Effector memory CD8-positive, alpha-beta T cell (primary cell): ENCODE measurements around the gene RNF41.
"Not testable (repeated sequence)": the region's sequence is repeated elsewhere in the genome, so short reads cannot be mapped to it uniquely, and the experiment has no call there.

Source experiments
- ATAC-seq: fragments of 150-1000 bp; cut with Tn5 transposase; replicated peaks from 2 replicates; pipeline ENCODE4 v1.10.0; 2021; ENCODE audit warnings: mild to moderate bottlenecking, moderate library complexity
- DNase-seq, 3 experiments: peaks; one replicate each; pipeline ENCODE4 v3.0.0; 2021
- H3K27ac Mint-ChIP-seq, 2 donors: one replicate each; pipeline ENCODE4 v1.8.0; 2022; ENCODE audit warnings: mild to moderate bottlenecking in 2 of 2, mixed read lengths in 2 of 2, moderate library complexity in 2 of 2
- H3K27me3 Mint-ChIP-seq, 2 donors: one replicate each; pipeline ENCODE4 v1.8.0; 2022; ENCODE audit warnings: mixed read lengths in 2 of 2
- H3K36me3 Mint-ChIP-seq: one replicate; pipeline ENCODE4 v1.8.0; 2022; ENCODE audit warnings: mild to moderate bottlenecking, moderate library complexity, mixed read lengths; ENCODE audit not compliant: insufficient read depth
- H3K4me1 Mint-ChIP-seq, 2 donors: one replicate each; pipeline ENCODE4 v1.8.0; 2022; ENCODE audit warnings: low read depth in 2 of 2, mixed read lengths in 2 of 2
- H3K4me3 Mint-ChIP-seq, 2 donors: one replicate each; pipeline ENCODE4 v1.8.0; 2022; ENCODE audit warnings: mild to moderate bottlenecking in 2 of 2, mixed read lengths in 2 of 2, moderate library complexity in 2 of 2
- H3K9me3 Mint-ChIP-seq, 2 donors: one replicate each; pipeline ENCODE4 v1.8.0; 2022; ENCODE audit warnings: mixed read lengths in 2 of 2
- total RNA-seq, 9 experiments: gene quantifications; one replicate each; lab custom pipeline; 2026; lab: John Stamatoyannopoulos, UW

The RNF41 gene
- total RNA-seq = 36.3 to 79.7 (median 64.5) reads per million in 9 experiments

DNA sequence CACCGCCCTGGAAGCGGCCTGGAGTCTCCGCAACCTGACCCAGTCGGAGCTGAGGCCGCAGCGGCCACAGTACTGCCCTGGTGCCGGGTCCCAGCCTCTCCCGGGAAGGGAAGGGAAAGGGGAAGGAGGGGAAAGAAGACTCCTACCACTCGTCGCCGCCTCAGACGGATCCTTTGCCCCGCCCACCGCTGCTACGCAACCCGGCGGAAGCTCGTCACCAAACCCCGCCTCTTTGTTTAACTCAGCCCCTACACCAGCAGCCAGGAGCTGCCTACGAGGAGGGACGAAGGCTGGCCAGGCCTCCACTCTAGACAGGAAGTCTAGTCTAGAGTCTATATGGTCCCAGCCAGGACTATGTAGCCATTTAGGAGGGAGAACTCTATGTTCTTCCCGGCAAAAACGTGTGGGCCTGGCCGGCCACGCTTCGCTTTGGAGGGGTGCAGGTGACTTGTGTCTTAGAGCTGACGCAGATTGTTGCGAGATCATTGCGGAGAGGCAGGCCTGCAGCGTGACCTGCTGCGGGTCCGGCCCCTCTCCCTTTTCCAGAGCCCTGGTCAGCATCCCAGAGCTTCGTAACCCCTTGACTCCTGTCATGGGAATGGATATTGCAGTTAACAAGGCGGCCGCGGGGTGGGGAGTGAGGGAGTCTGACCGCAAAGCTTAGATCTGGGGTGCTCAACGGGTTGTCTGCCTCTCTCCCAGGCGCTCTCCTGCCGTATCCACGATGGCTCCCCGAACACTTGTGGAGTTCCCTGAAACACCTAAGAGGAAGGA is at the start of gene RNF41:
TSS of gene RNF41 (minus strand) at position 166 of the 774 bp plus-strand sequence. CDS start 7,875 bp downstream, outside the sequence.
- peak within 1 kb of the TSS; percentile 99 to 100 for H3K4me3 Mint-ChIP-seq
- peaks cover 29% of the 10 kb centered on the region for H3K36me3 Mint-ChIP-seq
- H3K27ac Mint-ChIP-seq = peak within 1 kb of the TSS; percentile 100
- H3K27me3 Mint-ChIP-seq = no peaks in the 10 kb centered on the region
- peaks cover 42 to 50% of the 10 kb centered on the region in 2 donors for H3K4me1 Mint-ChIP-seq
- DNase-seq = peak; percentile 92 to 95 (median 93)
- H3K9me3 Mint-ChIP-seq = no peaks in the 10 kb centered on the region
- ATAC-seq = peak; percentile 83

DNA sequence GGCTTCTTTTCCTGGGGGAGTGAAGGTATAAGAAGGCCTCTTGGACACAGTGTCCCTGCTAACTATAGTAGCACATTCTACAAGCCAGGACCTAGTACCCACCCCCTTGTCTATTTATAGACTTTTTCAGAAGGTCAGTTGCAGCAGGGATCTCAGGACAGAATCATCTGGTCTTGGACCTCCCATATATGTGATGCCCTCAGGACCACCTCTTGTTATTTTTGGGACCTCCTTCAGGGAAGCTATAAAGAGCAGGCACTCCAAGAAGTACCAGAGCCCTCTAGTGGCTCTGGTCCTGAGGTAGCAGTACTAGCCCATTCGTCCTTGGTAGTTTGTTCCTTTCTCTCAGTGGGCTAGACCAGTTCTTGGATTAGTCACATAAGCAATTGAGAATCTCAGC is 49.3 kb upstream of the RNF41 start:
- H3K9me3 Mint-ChIP-seq = no peaks in the 10 kb centered on the region
- peaks cover 75% of the 10 kb centered on the region for H3K36me3 Mint-ChIP-seq
- H3K27ac Mint-ChIP-seq = peak overlapping the region in 1 of 2 donors; percentile 65
- ATAC-seq = no peak
- no peak for DNase-seq
- H3K4me3 Mint-ChIP-seq = no peak overlapping the region
- no peaks in the 10 kb centered on the region for H3K27me3 Mint-ChIP-seq
- peaks cover 15 to 16% of the 10 kb centered on the region in 2 donors for H3K4me1 Mint-ChIP-seq

DNA sequence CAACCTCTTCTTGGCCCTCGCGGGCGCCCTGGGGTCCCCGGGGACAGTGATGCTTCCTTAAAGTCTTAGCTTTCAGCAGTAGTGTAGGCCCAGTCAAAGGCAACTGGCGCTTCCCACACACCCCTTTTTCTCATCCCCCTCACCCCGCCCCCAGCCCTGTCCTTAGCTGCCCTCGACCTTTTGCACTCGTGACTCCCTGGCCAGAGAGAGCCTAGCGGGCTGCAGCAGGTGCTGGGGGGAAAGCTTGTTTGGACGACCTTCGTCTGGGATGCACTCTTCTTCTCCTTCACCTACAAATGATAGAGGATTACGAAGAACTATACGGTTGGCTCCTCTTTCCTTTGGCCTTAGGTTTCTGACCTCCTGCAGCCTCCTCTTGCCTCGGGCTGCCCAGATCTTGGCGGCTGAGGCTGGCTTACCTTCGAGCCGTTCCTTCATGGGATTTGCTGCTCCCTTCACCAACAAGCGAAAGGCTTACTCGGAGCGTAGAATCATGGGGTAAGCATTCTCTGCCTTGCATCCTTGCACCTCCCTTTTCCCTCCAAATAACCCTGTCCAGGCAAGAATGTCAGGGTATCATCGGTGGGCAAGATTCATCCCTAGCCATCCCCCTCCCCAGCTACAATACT is 45.8 kb upstream of the RNF41 start:
- no peak for DNase-seq
- Mint-ChIP-seq H3K9me3 (no peaks in the 10 kb centered on the region), H3K4me1 (peaks cover 15 to 16% of the 10 kb centered on the region in 2 donors), H3K36me3 (peaks cover 40% of the 10 kb centered on the region), H3K4me3 (peak overlapping the region; percentile 86 to 90), H3K27me3 (no peaks in the 10 kb centered on the region), H3K27ac (peak overlapping the region; percentile 93 to 96)
- no peak for ATAC-seq

DNA sequence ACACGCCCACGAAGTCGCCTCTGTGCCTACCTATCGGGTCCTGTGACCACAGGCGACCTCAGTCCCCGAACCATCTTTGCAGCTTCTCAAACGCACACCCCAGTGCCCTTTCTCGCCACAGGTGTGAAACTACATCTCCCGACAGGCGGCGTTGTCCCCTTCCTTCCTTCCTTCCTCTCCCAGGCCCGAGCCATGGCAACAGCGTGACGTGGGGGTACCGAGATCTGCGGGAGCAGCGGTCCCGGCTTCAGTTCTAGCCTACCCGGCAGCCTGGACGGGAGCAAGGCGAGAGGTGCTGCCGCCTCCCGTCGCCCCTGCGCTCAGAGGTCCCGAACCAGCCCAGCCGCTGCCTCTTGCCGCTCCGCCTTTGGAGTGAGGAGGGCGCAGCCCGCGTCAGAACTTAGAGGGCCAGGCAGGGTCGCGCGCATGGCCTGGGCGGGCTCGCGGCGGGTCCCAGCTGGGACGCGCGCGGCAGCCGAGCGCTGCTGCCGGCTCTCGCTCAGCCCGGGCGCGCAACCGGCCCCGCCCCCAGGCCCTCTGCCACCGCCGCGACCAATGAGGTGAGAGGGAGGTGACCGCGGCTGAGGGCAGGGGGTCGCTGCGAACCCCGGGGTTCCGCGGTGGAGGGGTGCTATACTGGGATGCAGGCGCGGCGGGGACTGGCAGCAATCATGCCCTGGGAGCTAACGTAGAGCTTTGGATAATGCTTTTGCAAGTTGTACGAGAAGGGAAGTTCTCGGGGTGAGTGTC is 45.1 kb upstream of the RNF41 start, which contains the start of gene COQ10A:
TSS of gene COQ10A (plus strand) at position 250 of the 750 bp plus-strand sequence. CDS start at position 427, 177 bp downstream.
- Mint-ChIP-seq H3K9me3 (no peaks in the 10 kb centered on the region), H3K27me3 (no peaks in the 10 kb centered on the region), H3K4me3 (peak within 1 kb of the TSS; percentile 86 to 90), H3K4me1 (peaks cover 15 to 16% of the 10 kb centered on the region in 2 donors), H3K27ac (peak within 1 kb of the TSS; percentile 93 to 96), H3K36me3 (peaks cover 33% of the 10 kb centered on the region)
- peak; percentile 86 to 90 (median 89) for DNase-seq
- ATAC-seq = peak; percentile 85

DNA sequence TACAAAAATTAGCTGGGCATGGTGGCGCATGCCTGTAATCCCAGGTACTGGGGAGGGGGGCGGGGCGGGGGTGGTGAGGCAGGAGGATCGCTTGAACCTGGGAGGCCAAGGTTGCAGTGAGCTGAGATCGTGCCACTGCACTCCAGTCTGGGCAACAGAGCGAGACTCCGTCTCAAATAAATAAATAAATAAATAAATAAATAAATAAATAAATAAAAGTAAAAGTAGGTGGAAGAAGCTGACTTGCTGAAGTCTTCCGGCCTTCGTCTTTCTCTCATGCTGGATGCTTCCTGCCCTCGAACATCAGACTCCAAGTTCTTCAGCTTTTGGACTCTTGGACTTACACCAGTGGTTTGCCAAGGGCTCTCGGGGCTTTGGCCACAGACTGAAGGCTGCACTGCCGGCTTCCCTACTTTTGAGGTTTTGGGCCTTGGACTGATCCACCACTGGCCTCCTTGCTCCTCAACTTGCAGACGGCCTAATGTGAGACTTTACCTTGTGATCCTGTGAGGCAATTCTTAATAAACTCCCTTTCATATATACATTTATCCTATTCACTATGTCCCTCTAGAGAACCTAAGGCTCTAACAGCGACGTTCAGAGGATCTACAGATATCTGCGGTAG is 44.5 kb upstream of the RNF41 start:
- peak overlapping the region; percentile 86 to 90 for H3K4me3 Mint-ChIP-seq
- H3K4me1 Mint-ChIP-seq = peaks cover 15 to 16% of the 10 kb centered on the region in 2 donors
- not testable (repeated sequence) for ATAC-seq, DNase-seq, H3K27me3 Mint-ChIP-seq, H3K9me3 Mint-ChIP-seq
- H3K27ac Mint-ChIP-seq = peak overlapping the region; percentile 93 to 96
- peaks cover 30% of the 10 kb centered on the region for H3K36me3 Mint-ChIP-seq

DNA sequence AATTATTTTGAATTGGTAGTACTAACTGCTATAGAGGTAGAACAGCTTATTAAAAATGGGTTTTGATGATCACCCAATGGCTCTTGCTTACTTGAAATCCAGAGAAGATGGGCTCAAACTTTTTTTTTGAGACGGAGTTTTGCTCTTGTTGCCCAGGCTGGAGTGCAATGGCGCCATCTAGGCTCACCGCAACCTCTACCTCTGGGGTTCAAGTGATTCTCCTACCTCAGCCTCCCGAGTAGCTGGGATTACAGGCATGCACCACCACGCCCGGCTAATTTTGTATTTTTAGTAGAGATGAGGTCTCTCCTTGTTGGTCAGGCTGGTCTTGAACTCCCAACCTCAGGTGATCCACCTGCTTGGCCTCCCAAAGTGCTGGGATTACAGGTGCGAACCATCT is 41.2 kb upstream of the RNF41 start:
- H3K4me3 Mint-ChIP-seq, H3K27ac Mint-ChIP-seq, H3K9me3 Mint-ChIP-seq, H3K27me3 Mint-ChIP-seq, DNase-seq, ATAC-seq: not testable (repeated sequence)
- peaks cover 24% of the 10 kb centered on the region for H3K36me3 Mint-ChIP-seq
- peaks cover 20% of the 10 kb centered on the region in 2 donors for H3K4me1 Mint-ChIP-seq

DNA sequence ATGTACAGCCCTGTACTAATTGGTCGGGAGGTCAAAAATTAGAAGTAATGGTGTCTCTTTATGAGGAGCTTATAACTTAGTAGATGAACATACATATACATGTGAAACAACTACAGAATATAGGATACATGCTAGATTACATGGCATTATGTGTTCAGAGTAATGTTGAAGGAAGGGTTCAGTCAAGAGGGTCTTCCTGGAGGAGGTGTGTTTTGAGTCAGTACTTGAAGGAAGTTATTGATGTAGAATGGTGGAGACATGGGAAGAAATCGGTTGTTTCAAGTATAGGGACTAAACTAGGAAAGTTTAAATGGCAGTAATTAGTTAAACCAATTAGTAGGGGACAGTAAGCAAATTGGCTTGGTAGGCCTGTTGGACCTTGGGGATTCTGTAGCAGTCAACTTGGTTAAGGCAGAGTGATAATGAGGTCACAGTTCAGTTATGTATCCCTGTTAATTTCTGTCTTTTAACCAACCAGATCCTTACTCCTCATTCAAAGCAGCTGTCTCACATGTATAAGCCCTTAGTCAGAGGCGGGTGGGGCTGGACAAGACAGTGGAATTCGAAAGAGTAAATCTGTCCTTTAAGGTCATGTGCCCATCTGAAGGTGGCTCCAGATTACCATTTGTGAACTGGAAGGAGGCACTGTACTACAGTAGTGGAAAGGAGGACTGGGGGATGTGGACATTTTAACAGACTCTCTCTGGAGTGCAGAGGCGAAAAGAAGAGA is 39.9 kb upstream of the RNF41 start:
- H3K27me3 Mint-ChIP-seq = no peaks in the 10 kb centered on the region
- H3K9me3 Mint-ChIP-seq = no peaks in the 10 kb centered on the region
- peaks cover 17 to 18% of the 10 kb centered on the region in 2 donors for H3K4me1 Mint-ChIP-seq
- peaks cover 27% of the 10 kb centered on the region for H3K36me3 Mint-ChIP-seq
- no peak overlapping the region for H3K27ac Mint-ChIP-seq
- no peak for DNase-seq
- H3K4me3 Mint-ChIP-seq = no peak overlapping the region
- ATAC-seq = no peak

DNA sequence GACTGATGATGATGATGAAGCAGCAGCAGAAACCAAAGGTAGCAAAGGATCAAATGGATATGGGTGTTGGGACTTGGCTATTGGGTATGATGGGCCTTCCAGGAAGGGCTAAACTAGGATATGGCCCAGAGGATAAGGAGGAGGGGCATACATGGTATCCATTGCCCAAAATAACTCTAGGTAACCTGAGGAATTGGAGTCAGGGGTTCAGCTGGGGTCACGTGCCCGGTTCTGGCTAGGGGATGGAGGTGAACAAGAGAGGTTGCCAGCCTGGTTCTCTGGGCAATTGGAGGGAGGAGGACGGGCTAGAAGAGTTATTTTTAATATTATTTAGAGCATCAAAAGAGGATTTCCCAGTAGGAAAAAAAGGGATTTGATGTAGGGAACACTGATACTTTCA is 39.2 kb upstream of the RNF41 start:
- H3K4me3 Mint-ChIP-seq = no peak overlapping the region
- H3K27ac Mint-ChIP-seq = peak overlapping the region in 1 of 2 donors; percentile 41

DNA sequence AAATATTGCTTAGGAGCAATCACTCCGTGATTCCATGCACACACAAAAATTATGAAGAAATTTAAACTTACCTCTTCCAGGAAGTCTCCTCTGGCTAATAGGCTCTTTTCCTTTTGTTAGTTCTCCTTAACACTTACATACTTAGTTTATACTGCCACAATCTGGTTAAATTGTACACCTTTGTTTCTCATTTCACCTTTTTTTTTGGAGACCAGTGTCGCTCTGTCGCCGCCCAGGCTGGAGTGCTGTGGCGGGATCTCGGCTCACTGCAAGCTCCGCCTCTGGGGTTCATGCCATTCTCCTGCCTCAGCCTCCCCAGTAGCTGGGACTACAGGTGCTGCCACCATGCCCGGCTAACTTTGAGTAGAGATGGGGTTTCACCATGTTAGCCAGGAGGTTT is 38.7 kb upstream of the RNF41 start:
- no peak overlapping the region for H3K4me3 Mint-ChIP-seq
- ATAC-seq = no peak
- no peak for DNase-seq
- H3K27ac Mint-ChIP-seq = peak overlapping the region in 1 of 2 donors; percentile 41
- H3K27me3 Mint-ChIP-seq = no peaks in the 10 kb centered on the region
- H3K4me1 Mint-ChIP-seq = peaks cover 17 to 19% of the 10 kb centered on the region in 2 donors
- H3K36me3 Mint-ChIP-seq = peaks cover 24% of the 10 kb centered on the region
- H3K9me3 Mint-ChIP-seq = no peaks in the 10 kb centered on the region

More for the DNA sequence above, 39.2 kb upstream of the RNF41 start:
- H3K4me1 Mint-ChIP-seq = peaks cover 17 to 18% of the 10 kb centered on the region in 2 donors
- ATAC-seq (no peak), DNase-seq (no peak)
- no peaks in the 10 kb centered on the region for H3K9me3 Mint-ChIP-seq
- H3K36me3 Mint-ChIP-seq = peaks cover 22% of the 10 kb centered on the region
- no peaks in the 10 kb centered on the region for H3K27me3 Mint-ChIP-seq

DNA sequence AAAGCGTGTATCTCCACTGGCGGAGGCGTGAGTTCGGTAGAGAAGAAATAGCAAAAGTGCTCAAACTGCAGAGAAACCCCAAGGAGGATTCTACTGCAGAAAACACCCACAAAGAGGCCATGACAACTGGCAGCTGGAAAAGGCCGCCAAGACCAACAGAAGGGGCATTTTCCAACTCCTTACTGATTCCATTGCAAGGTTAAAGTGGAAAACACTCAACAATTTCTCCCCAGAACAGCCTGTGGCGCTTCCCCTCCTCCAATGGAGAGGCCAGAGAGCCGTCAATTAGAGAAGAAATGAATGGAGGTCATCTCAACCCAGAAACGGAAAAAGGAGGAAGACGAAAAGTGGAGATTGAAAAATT is 37.1 kb upstream of the RNF41 start:
- H3K27me3 Mint-ChIP-seq = no peaks in the 10 kb centered on the region
- H3K27ac Mint-ChIP-seq = peak overlapping the region; percentile 93
- DNase-seq (no peak), ATAC-seq (no peak)
- peaks cover 17 to 23% of the 10 kb centered on the region in 2 donors for H3K4me1 Mint-ChIP-seq
- peaks cover 35% of the 10 kb centered on the region for H3K36me3 Mint-ChIP-seq
- H3K9me3 Mint-ChIP-seq = no peaks in the 10 kb centered on the region
- H3K4me3 Mint-ChIP-seq = peak overlapping the region; percentile 91 to 93

DNA sequence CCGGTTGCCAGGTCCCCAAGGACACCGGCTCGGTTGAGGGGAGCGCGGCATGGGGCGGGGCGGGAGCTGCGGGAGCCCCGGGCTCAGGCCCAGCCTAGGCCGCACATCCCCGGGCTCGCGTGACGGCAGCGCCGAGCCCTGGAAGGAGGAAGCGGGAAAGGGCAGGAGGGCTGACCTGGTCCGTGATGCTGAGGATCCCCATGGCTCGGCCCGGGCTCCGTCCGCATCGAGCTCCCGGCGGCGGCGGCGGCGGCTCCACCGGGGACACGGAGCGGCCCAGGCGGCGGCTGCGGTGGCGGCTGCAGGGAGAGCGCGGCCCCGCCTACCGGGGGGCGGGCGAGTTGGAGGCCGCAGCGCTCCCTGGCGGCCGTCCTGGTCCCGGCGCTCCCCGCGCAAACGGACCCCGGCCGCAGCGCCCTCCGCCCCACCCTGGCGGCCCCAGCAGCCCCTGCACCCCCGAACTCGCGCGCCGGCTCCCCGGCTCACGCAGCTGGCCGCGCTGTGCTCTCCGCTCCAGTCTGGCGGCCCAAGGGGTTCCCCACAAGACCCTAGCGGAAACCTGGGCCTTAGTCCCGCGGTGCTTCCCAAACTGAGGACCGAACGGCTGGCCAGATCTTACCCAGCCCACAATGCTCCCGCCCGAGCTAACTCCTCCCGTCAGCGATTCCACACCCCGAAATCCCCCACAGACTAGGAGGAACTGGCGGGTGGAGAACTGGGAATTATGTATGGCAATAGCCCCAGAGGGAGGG is 36.5 kb upstream of the RNF41 start, which contains the start of gene ANKRD52:
TSS of gene ANKRD52 (minus strand) at position 317 of the 752 bp plus-strand sequence. CDS start at position 202, 115 bp downstream.
- Mint-ChIP-seq H3K36me3 (peaks cover 40% of the 10 kb centered on the region), H3K27ac (peak within 1 kb of the TSS; percentile 93), H3K4me1 (peaks cover 17 to 23% of the 10 kb centered on the region in 2 donors), H3K9me3 (no peaks in the 10 kb centered on the region), H3K27me3 (no peaks in the 10 kb centered on the region), H3K4me3 (peak within 1 kb of the TSS; percentile 91 to 93)
- ATAC-seq (peak; percentile 95), DNase-seq (peak; percentile 74 to 82 (median 76))
